Epithelial cell of esophagus (primary cell): Measurements from ENCODE around the gene DCUN1D4.

Source experiments
- DNase-seq: peaks from one replicate; pipeline ENCODE4 v3.0.0; 2010; ENCODE audit warnings: low read depth
- H3K4me3 ChIP-seq: 2 replicates; pipeline ENCODE4 v1.5.1; 2011; ENCODE audit warnings: mild to moderate bottlenecking, low read length, control low read depth
- TF ChIP-seq, protein P1 (sequence below): IDR thresholded peaks from 2 replicates; pipeline ENCODE4 v1.5.1; 2011; ENCODE audit warnings: low read depth, mild to moderate bottlenecking, low read length, control low read depth, inconsistent platforms; ENCODE audit not compliant: insufficient read depth; ENCODE audit errors: missing control alignments

DCUN1D4 gene

DNA sequence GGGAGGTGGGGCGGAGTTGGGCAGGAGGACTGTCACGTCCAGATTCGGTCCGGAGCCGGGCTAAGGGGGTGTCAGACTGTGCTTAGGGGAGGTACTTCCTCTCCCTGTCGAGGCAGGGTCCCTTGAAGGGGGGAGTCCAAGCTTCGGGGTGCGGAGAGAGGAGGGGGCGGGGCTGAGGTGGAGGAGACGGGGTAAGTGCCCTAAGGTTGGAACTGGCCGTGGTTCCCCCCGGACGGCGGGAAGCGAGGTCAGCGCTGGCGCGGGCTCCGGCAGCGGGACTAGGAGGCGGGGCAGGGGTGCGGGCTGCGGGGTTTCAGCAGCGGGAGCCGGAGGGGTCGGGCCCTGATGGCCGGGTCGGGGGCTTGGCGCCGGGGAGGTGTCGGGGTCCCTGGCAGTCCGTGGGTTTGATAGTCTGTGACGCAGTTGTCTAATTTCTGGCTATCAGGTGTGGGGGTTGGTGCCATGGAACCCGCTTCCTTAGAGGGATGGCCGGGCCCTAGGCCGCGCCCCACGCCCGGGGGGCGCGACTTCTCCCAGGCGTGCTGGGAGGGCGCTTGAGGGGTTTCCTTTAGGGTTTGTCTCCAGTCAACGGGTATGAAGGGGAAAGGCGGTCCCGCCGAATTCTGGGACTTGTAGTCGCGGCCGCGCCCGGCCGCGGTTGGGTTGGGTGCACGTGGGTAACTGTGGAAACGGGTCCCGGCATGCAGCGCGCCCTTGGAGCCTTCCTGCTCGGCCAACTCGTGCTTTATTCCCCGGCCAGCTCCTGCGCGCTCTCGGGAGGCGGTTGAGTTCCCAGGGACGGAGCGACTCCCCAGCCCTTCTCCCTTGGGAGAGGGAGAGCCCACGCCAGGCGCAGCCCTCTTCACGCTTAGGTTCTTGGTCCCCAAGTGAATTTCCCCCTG is 1.5 kb downstream of the DCUN1D4 start:
- TF ChIP-seq, protein P1, sequence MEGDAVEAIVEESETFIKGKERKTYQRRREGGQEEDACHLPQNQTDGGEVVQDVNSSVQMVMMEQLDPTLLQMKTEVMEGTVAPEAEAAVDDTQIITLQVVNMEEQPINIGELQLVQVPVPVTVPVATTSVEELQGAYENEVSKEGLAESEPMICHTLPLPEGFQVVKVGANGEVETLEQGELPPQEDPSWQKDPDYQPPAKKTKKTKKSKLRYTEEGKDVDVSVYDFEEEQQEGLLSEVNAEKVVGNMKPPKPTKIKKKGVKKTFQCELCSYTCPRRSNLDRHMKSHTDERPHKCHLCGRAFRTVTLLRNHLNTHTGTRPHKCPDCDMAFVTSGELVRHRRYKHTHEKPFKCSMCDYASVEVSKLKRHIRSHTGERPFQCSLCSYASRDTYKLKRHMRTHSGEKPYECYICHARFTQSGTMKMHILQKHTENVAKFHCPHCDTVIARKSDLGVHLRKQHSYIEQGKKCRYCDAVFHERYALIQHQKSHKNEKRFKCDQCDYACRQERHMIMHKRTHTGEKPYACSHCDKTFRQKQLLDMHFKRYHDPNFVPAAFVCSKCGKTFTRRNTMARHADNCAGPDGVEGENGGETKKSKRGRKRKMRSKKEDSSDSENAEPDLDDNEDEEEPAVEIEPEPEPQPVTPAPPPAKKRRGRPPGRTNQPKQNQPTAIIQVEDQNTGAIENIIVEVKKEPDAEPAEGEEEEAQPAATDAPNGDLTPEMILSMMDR = no peak

DNA sequence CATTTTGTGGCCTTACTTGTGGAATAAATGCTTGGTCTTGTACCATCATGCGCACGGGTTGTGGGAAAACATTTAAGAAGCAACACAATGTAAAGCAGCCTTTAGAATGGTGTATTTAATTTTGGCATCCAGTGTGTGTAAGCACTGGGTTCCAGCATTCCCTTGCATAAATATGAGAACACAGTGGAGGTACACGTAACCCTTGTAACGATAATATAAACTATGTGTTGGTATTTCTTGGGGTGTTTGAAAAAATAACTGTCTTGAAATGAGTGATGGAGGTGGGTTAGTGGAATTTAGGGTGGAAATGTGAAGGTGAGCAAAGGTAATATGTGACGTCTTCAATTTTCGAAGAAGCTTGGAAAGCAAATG is 2.1 kb downstream of the DCUN1D4 start:
- peak overlapping the region; percentile 69 for H3K4me3 ChIP-seq
- DNase-seq = no peak
- TF ChIP-seq, protein P1 = no peak

More for the DNA sequence above, 1.5 kb downstream of the DCUN1D4 start:
- DNase-seq = peak; percentile 96
- H3K4me3 ChIP-seq = peak overlapping the region; percentile 69

DNA sequence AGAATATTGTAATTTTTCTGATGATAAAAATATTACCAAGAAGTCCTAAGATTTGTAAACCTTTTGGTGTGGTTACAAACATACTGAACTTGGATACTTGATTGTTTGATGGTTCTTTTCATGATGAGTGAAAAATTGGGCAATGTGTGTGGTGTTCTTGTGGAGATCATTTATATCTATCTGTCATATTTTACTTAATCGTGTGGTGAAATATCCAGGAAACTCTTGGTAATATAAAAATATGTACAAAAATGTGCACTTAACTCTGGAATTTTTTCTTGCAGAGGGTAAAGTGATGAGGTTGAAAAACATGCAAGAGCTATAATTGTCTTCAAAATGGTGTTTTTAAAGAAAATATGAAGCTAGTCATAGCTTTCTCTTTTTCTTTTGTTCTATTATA is 2.8 kb downstream of the DCUN1D4 start:
- TF ChIP-seq, protein P1 = no peak
- H3K4me3 ChIP-seq = no peak overlapping the region
- no peak for DNase-seq

DNA sequence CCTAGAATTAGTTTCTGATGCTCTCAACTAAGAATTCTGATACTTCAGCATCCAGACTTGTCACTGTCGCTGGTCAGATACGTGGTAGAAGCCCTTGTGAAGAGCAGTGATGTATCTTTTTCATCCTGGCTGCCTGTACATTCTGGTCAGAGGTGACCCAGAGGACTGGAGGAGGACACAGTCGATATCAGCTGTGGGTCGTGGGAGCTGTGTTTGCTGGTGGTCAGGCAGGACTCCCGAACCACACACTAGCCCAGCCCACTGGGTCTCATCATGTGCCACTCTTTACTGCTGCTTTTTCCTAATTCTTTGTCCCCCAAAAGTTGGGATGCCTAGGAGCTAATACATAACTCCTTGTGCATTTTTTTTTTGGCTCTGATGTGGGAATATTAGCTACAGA is 6.5 kb downstream of the DCUN1D4 start:
- DNase-seq = no peak
- TF ChIP-seq, protein P1 = no peak
- H3K4me3 ChIP-seq = no peak overlapping the region

DNA sequence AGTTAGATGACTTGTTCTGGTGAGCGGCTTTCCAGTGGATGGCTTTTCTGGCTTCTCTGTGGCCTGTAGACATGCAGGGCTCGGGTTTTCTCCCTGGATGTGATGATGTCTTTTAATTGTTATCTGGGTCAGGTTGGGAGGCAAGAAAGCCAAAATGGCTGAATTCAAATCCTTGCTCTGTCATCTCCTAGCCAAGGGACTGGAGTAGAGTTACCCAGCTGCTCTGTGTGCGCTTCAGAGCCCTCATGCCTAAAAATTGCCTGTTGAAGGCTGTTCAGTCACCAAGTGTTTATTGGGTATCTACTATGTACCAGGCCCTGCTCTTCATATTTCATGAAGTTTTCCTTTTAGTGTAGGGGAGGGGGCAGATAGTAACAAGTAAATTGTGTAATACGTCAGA is 7.3 kb downstream of the DCUN1D4 start:
- DNase-seq = no peak
- H3K4me3 ChIP-seq = no peak overlapping the region
- TF ChIP-seq, protein P1 = no peak

DNA sequence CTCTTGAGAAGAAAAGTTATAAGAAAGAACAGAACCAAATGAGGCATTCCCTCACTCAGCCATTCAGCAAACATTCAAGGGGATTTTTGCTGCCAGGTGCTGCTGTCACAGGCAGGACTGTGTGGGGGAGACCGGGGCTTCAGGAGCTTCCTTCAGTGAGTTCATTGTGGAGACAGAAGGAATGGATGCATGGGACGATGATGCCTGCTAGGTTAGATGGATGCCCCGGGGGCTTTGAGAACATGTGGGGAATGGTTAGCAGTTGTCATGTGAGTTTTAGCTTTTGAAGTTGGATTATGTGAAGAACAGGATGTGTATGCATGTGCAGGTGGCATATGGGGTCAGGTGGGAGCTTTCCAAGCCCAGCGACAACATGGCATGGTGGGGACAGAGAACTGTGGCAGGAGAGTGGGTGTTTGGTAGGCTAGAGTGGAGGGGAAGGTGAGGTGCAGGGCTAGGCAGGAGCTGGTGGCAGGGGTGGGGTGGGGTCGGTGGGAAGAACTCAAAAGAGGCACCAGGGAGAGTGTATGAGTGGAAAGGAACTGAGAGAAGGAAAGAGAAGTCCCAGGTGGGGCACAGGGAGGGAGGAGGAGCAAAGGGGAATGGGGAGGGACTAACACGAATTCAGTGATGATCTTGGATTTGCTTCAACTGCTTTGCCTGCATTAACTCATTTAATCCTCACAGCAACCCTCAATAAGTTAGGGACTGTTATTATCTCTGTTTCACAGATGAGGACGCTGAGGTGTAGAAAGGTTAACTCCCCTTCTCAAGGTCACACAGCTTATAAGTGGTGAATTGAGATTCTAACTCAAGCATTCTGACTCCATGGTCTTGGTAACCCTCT is 8.4 kb downstream of the DCUN1D4 start:
- DNase-seq = no peak
- TF ChIP-seq, protein P1 = no peak
- H3K4me3 ChIP-seq = no peak overlapping the region
